SK-N-SH treated with all-trans-retinoic acid at 6 μM for 48 hours (cell line): ENCODE measurements around the gene DIPK1A.
A peak's percentile ranks its signal among the peaks of the same experiment; 100 is the strongest.

Experiments
- ATAC-seq: fragments of 200-7000 bp; cut with Tn5 transposase; 3 replicates; pipeline ENCODE4 v1.9.1; 2020; ENCODE audit warnings: mild to moderate bottlenecking, moderate library complexity
- ARNTL ChIP-seq: fragments of 450-650 bp; formaldehyde crosslinking; IDR thresholded peaks from 2 replicates; pipeline ENCODE4 v1.5.0; 2020; ENCODE audit warnings: low read depth, mild to moderate bottlenecking, moderate library complexity, borderline replicate concordance
- BACH2 ChIP-seq: fragments of 250-450 bp; sonication (Bioruptor Pico); IDR thresholded peaks from 2 replicates; pipeline ENCODE4 v1.9.0; 2021; ENCODE audit warnings: mild to moderate bottlenecking, borderline replicate concordance
- CREB5 ChIP-seq: fragments of 250-450 bp; sonication (Bioruptor Pico); IDR thresholded peaks from 2 replicates; pipeline ENCODE4 v1.5.1; 2020; ENCODE audit warnings: low read depth, mild to moderate bottlenecking, moderate library complexity
- CSDC2 ChIP-seq: fragments of 250-450 bp; sonication (Bioruptor Pico); IDR thresholded peaks from 2 replicates; pipeline ENCODE4 v1.5.0; 2020; ENCODE audit warnings: mild to moderate bottlenecking, moderate library complexity
- CSRNP3 ChIP-seq: fragments of 250-450 bp; sonication (Bioruptor Pico); IDR thresholded peaks from 2 replicates; pipeline ENCODE4 v1.5.1; 2021; ENCODE audit warnings: mild to moderate bottlenecking, moderate library complexity
- ESRRG ChIP-seq: fragments of 250-450 bp; sonication (Bioruptor Pico); IDR thresholded peaks from 2 replicates; pipeline ENCODE4 v1.6.1; 2021; ENCODE audit warnings: mild to moderate bottlenecking
- GLIS3 ChIP-seq: fragments of 250-450 bp; sonication (Bioruptor Pico); IDR thresholded peaks from 2 replicates; pipeline ENCODE4 v1.5.0; 2020; ENCODE audit warnings: mild to moderate bottlenecking, moderate library complexity
- ISL1 ChIP-seq: fragments of 250-450 bp; sonication (Bioruptor Pico); IDR thresholded peaks from 2 replicates; pipeline ENCODE4 v2.1.2; 2022; ENCODE audit warnings: mild to moderate bottlenecking, moderate library complexity
- OSR1 ChIP-seq: fragments of 250-450 bp; sonication (Bioruptor Pico); IDR thresholded peaks from 2 replicates; pipeline ENCODE4 v1.8.0; 2022; ENCODE audit warnings: moderate library complexity, mild to moderate bottlenecking, inconsistent platforms
- PPARA ChIP-seq: fragments of 250-450 bp; sonication (Bioruptor Pico); IDR thresholded peaks from 2 replicates; pipeline ENCODE4 v1.5.0; 2020; ENCODE audit warnings: mild to moderate bottlenecking, borderline replicate concordance
- RARB ChIP-seq: fragments of 250-450 bp; sonication (Bioruptor Pico); IDR thresholded peaks from 2 replicates; pipeline ENCODE4 v1.8.0; 2021; ENCODE audit warnings: mild to moderate bottlenecking, moderate library complexity
- SNAI2 ChIP-seq: fragments of 250-450 bp; sonication (Bioruptor Pico); IDR thresholded peaks from 2 replicates; pipeline ENCODE4 v1.5.0; 2020; ENCODE audit warnings: mild to moderate bottlenecking, moderate library complexity
- TCF4 ChIP-seq: fragments of 250-450 bp; sonication (Bioruptor Pico); IDR thresholded peaks from 2 replicates; pipeline ENCODE4 v1.8.0; 2021; ENCODE audit warnings: mild to moderate bottlenecking, moderate library complexity, borderline replicate concordance
- TSHZ2 ChIP-seq: fragments of 250-450 bp; sonication (Bioruptor Pico); IDR thresholded peaks from 2 replicates; pipeline ENCODE4 v1.5.0; 2020; ENCODE audit warnings: mild to moderate bottlenecking, moderate library complexity
- ZC3H10 ChIP-seq: fragments of 250-450 bp; sonication (Bioruptor Pico); IDR thresholded peaks from 2 replicates; pipeline ENCODE4 v1.5.1; 2021; ENCODE audit warnings: mild to moderate bottlenecking, moderate library complexity
- ZFP3 ChIP-seq: fragments of 250-450 bp; sonication (Bioruptor Pico); IDR thresholded peaks from 2 replicates; pipeline ENCODE4 v1.5.0; 2020; ENCODE audit warnings: mild to moderate bottlenecking, moderate library complexity
- ZFP30 ChIP-seq: fragments of 450-650 bp; formaldehyde crosslinking; IDR thresholded peaks from 2 replicates; pipeline ENCODE4 v1.5.0; 2022; ENCODE audit warnings: mild to moderate bottlenecking, moderate library complexity
- ZNF565 ChIP-seq: fragments of 450-650 bp; formaldehyde crosslinking; conservative IDR thresholded peaks from 2 replicates; pipeline ENCODE4 v1.5.0; 2020; ENCODE audit warnings: low read depth, mild to moderate bottlenecking, moderate library complexity
- ZNF70 ChIP-seq: fragments of 450-650 bp; formaldehyde crosslinking; IDR thresholded peaks from 2 replicates; pipeline ENCODE4 v1.5.0; 2020; ENCODE audit warnings: mild to moderate bottlenecking, moderate library complexity
- ZNF8 ChIP-seq: fragments of 450-650 bp; formaldehyde crosslinking; IDR thresholded peaks from 2 replicates; pipeline ENCODE4 v1.5.0; 2020; ENCODE audit warnings: mild to moderate bottlenecking, moderate library complexity
- TF ChIP-seq, protein P1 (sequence below): fragments of 250-450 bp; sonication (Bioruptor Pico); IDR thresholded peaks from 2 replicates; pipeline ENCODE4 v1.8.0; 2020; ENCODE audit warnings: mild to moderate bottlenecking, moderate library complexity, borderline replicate concordance

Gene DIPK1A

GRCh38 chr1:92951141-92951582 lies 10.1 kb downstream of the DIPK1A start:
- ATAC-seq, result peak; percentile 62
- TF ChIP-seq ZNF8 (CRISPR knock-in tag) (no peak), GLIS3 (no peak), SNAI2 (no peak), OSR1 (no peak), ZNF70 (CRISPR knock-in tag) (no peak), ZFP30 (no peak), RARB (CRISPR knock-in tag) (no peak), ESRRG (CRISPR knock-in tag) (no peak), ZC3H10 (CRISPR knock-in tag) (no peak), BACH2 (CRISPR knock-in tag) (no peak)
- TF ChIP-seq, protein P1, sequence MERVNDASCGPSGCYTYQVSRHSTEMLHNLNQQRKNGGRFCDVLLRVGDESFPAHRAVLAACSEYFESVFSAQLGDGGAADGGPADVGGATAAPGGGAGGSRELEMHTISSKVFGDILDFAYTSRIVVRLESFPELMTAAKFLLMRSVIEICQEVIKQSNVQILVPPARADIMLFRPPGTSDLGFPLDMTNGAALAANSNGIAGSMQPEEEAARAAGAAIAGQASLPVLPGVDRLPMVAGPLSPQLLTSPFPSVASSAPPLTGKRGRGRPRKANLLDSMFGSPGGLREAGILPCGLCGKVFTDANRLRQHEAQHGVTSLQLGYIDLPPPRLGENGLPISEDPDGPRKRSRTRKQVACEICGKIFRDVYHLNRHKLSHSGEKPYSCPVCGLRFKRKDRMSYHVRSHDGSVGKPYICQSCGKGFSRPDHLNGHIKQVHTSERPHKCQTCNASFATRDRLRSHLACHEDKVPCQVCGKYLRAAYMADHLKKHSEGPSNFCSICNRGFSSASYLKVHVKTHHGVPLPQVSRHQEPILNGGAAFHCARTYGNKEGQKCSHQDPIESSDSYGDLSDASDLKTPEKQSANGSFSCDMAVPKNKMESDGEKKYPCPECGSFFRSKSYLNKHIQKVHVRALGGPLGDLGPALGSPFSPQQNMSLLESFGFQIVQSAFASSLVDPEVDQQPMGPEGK, result no peak

- peak; percentile 92 for ATAC-seq
- TF ChIP-seq GLIS3 (no peak), ZNF70 (CRISPR knock-in tag) (no peak), TSHZ2 (CRISPR knock-in tag) (no peak), CREB5 (CRISPR knock-in tag) (no peak), ISL1 (CRISPR knock-in tag) (no peak), ARNTL (CRISPR knock-in tag) (no peak), ESRRG (CRISPR knock-in tag) (no peak), ZNF8 (CRISPR knock-in tag) (no peak), ZNF565 (CRISPR knock-in tag) (no peak), CSRNP3 (CRISPR knock-in tag) (no peak), RARB (CRISPR knock-in tag) (no peak), BACH2 (CRISPR knock-in tag) (no peak), CSDC2 (CRISPR knock-in tag) (no peak), PPARA (CRISPR knock-in tag) (no peak), ZC3H10 (CRISPR knock-in tag) (no peak), OSR1 (no peak), SNAI2 (no peak), ZFP3 (CRISPR knock-in tag) (no peak)
- TF ChIP-seq, protein P1, result no peak
These were observed 11.1 kb downstream of the DIPK1A start for GRCh38 chr1:92949937-92950817.

- TF ChIP-seq TCF4 (CRISPR knock-in tag) (no peak), CSDC2 (CRISPR knock-in tag) (no peak), OSR1 (no peak), ESRRG (CRISPR knock-in tag) (no peak), CSRNP3 (CRISPR knock-in tag) (no peak), ZNF565 (CRISPR knock-in tag) (no peak), BACH2 (CRISPR knock-in tag) (no peak), ZC3H10 (CRISPR knock-in tag) (no peak), PPARA (CRISPR knock-in tag) (no peak), GLIS3 (no peak), TSHZ2 (CRISPR knock-in tag) (no peak)
- no peak for ATAC-seq
These were observed 13.2 kb downstream of the DIPK1A start for GRCh38 chr1:92948071-92948470.
